B cell (primary cell): ENCODE data around the gene AFDN. TPM values are rescaled to one million over a fixed set of nuclear protein-coding genes. Genes with fewer than 3 reads are reported as not detected.

ENCODE experiments used
- ATAC-seq: fragments of 200-7000 bp; cut with Tn5 transposase; one replicate; pipeline ENCODE4 v1.10.0; 2021; ENCODE audit warnings: low read depth, mild to moderate bottlenecking, moderate number of reproducible peaks, moderate library complexity
- CTCF ChIA-PET: fragments of 350-600 bp; sonication (Branson Sonifier 250); formaldehyde crosslinking; loops from one replicate; lab custom pipeline; 2021; ENCODE audit warnings: antibody characterized with exemption, inconsistent platforms; lab: Charles Lee
- POLR2A ChIA-PET: fragments of 350-600 bp; sonication (Branson Sonifier 250); formaldehyde crosslinking; loops from one replicate; lab custom pipeline; 2021; ENCODE audit warnings: antibody characterized with exemption; lab: Charles Lee
- DNase-seq: peaks from one replicate; pipeline ENCODE4 v3.0.0; 2013
- H2AFZ ChIP-seq: 2 replicates; pipeline ENCODE4 v1.6.1; 2012; ENCODE audit warnings: mild to moderate bottlenecking, low read depth, low read length; ENCODE audit not compliant: insufficient read depth, poor library complexity, severe bottlenecking
- H3K27ac ChIP-seq, 2 donors: 1 replicate in 1 of 2; 2 replicates in 1 of 2; pipeline ENCODE4 v1.5.1; 2012 to 2013; ENCODE audit warnings: low read length in 2 of 2, mild to moderate bottlenecking in 2 of 2, moderate library complexity in 1 of 2
- H3K27me3 ChIP-seq, 4 experiments: fragments of 200-600 bp in 1 of 4; sonication (generic) in 1 of 4; replicated peaks in 1 of 4; 1 replicate in 2 of 4; 2 replicates in 2 of 4; pipeline versions ENCODE4 v1.6.1 to v1.7.0; 2013 to 2016; ENCODE audit warnings: low read length in 3 of 4, mild to moderate bottlenecking in 2 of 4, mixed read lengths in 1 of 4, moderate library complexity in 1 of 4; ENCODE audit not compliant: insufficient read depth in 4 of 4, control insufficient read depth in 3 of 4; ENCODE audit errors: control extremely low read depth in 1 of 4
- H3K36me3 ChIP-seq, 2 experiments: replicated peaks in 1 of 2; 1 replicate in 1 of 2; 2 replicates in 1 of 2; pipeline versions ENCODE4 v1.6.1 to v1.7.1; 2013; ENCODE audit warnings: low read length in 1 of 2; ENCODE audit not compliant: insufficient read depth in 2 of 2, control insufficient read depth in 1 of 2; ENCODE audit errors: control extremely low read depth in 1 of 2, extremely low read depth in 1 of 2
- H3K4me1 ChIP-seq, 2 donors: fragments of 200-600 bp in 1 of 2; sonication (generic) in 1 of 2; 1 replicate in 1 of 2; 2 replicates in 1 of 2; pipeline versions ENCODE4 v1.5.1 to v1.6.1; 2013 to 2017; ENCODE audit warnings: low read length in 2 of 2; ENCODE audit not compliant: control insufficient read depth in 2 of 2, insufficient read depth in 2 of 2
- H3K4me2 ChIP-seq: replicated peaks from 2 replicates; pipeline ENCODE3; 2012; ENCODE audit warnings: mild to moderate bottlenecking, low read depth, low read length; ENCODE audit not compliant: poor library complexity, severe bottlenecking
- H3K4me3 ChIP-seq, 5 experiments: fragments of 200-600 bp in 1 of 5; sonication (generic) in 1 of 5; 1 replicate in 3 of 5; 2 replicates in 2 of 5; pipeline versions ENCODE4 v1.5.1 to v1.7.0; 2011 to 2016; ENCODE audit warnings: low read length in 4 of 5, mild to moderate bottlenecking in 4 of 5, low read depth in 2 of 5, control low read depth in 1 of 5, moderate library complexity in 1 of 5; ENCODE audit not compliant: insufficient read depth in 1 of 5; ENCODE audit errors: control extremely low read depth in 1 of 5, extremely low read depth in 1 of 5
- H3K79me2 ChIP-seq: fragments of 200-600 bp; sonication (generic); one replicate; pipeline ENCODE4 v1.6.0; 2016; ENCODE audit warnings: low read length; ENCODE audit not compliant: control insufficient read depth, insufficient read depth
- H3K9ac ChIP-seq: fragments of 200-600 bp; sonication (generic); 2 replicates; pipeline ENCODE4 v1.6.1; 2017; ENCODE audit warnings: mild to moderate bottlenecking, low read length, moderate library complexity
- H3K9me3 ChIP-seq, 3 donors: one replicate each; pipeline versions ENCODE4 v1.6.1 to v1.7.1; 2013; ENCODE audit warnings: low read length in 2 of 3; ENCODE audit not compliant: control insufficient read depth in 2 of 3, insufficient read depth in 1 of 3; ENCODE audit errors: control extremely low read depth in 1 of 3
- H4K20me1 ChIP-seq: 2 replicates; pipeline ENCODE4 v1.6.0; 2012; ENCODE audit warnings: mild to moderate bottlenecking, low read length; ENCODE audit not compliant: insufficient read depth, control insufficient read depth, poor library complexity, severe bottlenecking
- H3K27ac Mint-ChIP-seq: one replicate; pipeline ENCODE4 v1.8.0; 2021; ENCODE audit warnings: mixed read lengths
- H3K27me3 Mint-ChIP-seq: one replicate; pipeline ENCODE4 v1.8.0; 2021; ENCODE audit warnings: mixed read lengths
- H3K4me1 Mint-ChIP-seq: one replicate; pipeline ENCODE4 v1.8.0; 2021; ENCODE audit warnings: mixed read lengths
- H3K4me3 Mint-ChIP-seq: one replicate; pipeline ENCODE4 v1.8.0; 2021; ENCODE audit warnings: mixed read lengths
- H3K9me3 Mint-ChIP-seq: one replicate; pipeline ENCODE4 v1.8.0; 2022; ENCODE audit warnings: mixed read lengths; ENCODE audit not compliant: insufficient read depth
- CTCF ChIP-seq: fragments of 200-600 bp; IDR thresholded peaks from one replicate; pipeline ENCODE4 v1.8.0; 2022; ENCODE audit warnings: antibody characterized with exemption, mild to moderate bottlenecking
- EZH2 ChIP-seq: IDR thresholded peaks from 2 replicates; pipeline ENCODE4 v1.6.1; 2012; ENCODE audit warnings: borderline replicate concordance, low read depth, mild to moderate bottlenecking, moderate library complexity, low read length; ENCODE audit not compliant: insufficient read depth, poor library complexity, severe bottlenecking
- WGBS: methylation state at CpG from one replicate; pipeline ENCODE4 v1.1.5; 2013; ENCODE audit warnings: missing lambda C conversion rate; ENCODE audit not compliant: insufficient coverage; 5-methylcytosine and 5-hydroxymethylcytosine counted together
- intact Hi-C: fragments of 100-400 bp; cut with micrococcal nuclease; formaldehyde crosslinking; loops from one replicate; pipeline ENCODE4 v1.10.0; 2022
- polyA plus RNA-seq: library from polyadenylated mRNA; depleted of rRNA; stranded (reverse); fragments of >200 nt; gene quantifications from 2 replicates; pipeline ENCODE4 v1.2.3, GENCODE V29; 2012
- total RNA-seq, 2 donors: library from RNA; stranded (reverse); fragments of 120-200 nt in 1 of 2; gene quantifications; 1 replicate in 1 of 2; 2 replicates in 1 of 2; pipeline versions ENCODE4 v1.2.3 to v1.2.4, GENCODE V29; 2013 to 2022

The AFDN gene
- total and polyA plus RNA-seq, 2 donors (not counting 1 experiment from before 2014, with no cell fraction given) = 15.4 to 70.5 TPM

GRCh38 chr6:167860550-167861226 lies 34.0 kb downstream of the AFDN start:
- H3K4me3 ChIP-seq = no peak overlapping the region
- CTCF ChIA-PET = no interaction called here
- no peak overlapping the region for H3K4me2 ChIP-seq
- peak; percentile 4 for DNase-seq
- TF ChIP-seq EZH2 (no peak), CTCF (no peak)
- WGBS = 71% methylated on average over 1 of the region's 4 CpGs
- no peak overlapping the region for H3K27ac Mint-ChIP-seq
- peaks cover 3% of the 10 kb centered on the region for H3K9me3 Mint-ChIP-seq
- peaks cover 0 to 3% of the 10 kb centered on the region in 2 donors for H3K4me1 ChIP-seq
- H3K27ac ChIP-seq = no peak overlapping the region
- H3K4me3 Mint-ChIP-seq = no peak overlapping the region
- POLR2A ChIA-PET = no interaction called here
- no peak for ATAC-seq
- H3K36me3 ChIP-seq = no peaks in the 10 kb centered on the region
- H3K9ac ChIP-seq = no peak overlapping the region
- intact Hi-C loops = no loop called here
- no peaks in the 10 kb centered on the region for H3K79me2 ChIP-seq
- H3K27me3 ChIP-seq = peaks cover 0 to 3% (median 0%) of the 10 kb centered on the region in 4 experiments
- no peaks in the 10 kb centered on the region for H3K9me3 ChIP-seq
- no peaks in the 10 kb centered on the region for H4K20me1 ChIP-seq
- no peak overlapping the region for H2AFZ ChIP-seq
- H3K27me3 Mint-ChIP-seq = peaks cover 9% of the 10 kb centered on the region
- peaks cover 12% of the 10 kb centered on the region for H3K4me1 Mint-ChIP-seq

GRCh38 chr6:167861424-167861823 lies 34.7 kb downstream of the AFDN start:
- Histone ChIP-seq H3K9ac (no peak overlapping the region), H3K79me2 (no peaks in the 10 kb centered on the region), H3K4me3 (no peak overlapping the region), H3K4me1 (peaks cover 0 to 3% of the 10 kb centered on the region in 2 donors), H3K36me3 (no peaks in the 10 kb centered on the region), H3K27me3 (peaks cover 0 to 3% (median 0%) of the 10 kb centered on the region in 4 experiments), H4K20me1 (no peaks in the 10 kb centered on the region), H3K27ac (no peak overlapping the region), H3K4me2 (no peak overlapping the region), H3K9me3 (no peaks in the 10 kb centered on the region), H2AFZ (no peak overlapping the region)
- intact Hi-C loops = no loop called here
- H3K27me3 Mint-ChIP-seq = peaks cover 9% of the 10 kb centered on the region
- CTCF ChIA-PET = no interaction called here
- TF ChIP-seq EZH2 = no peak
- no peak for DNase-seq
- H3K4me3 Mint-ChIP-seq = no peak overlapping the region
- peaks cover 3% of the 10 kb centered on the region for H3K9me3 Mint-ChIP-seq
- POLR2A ChIA-PET = no interaction called here
- no peak overlapping the region for H3K27ac Mint-ChIP-seq
- no peak for ATAC-seq
- H3K4me1 Mint-ChIP-seq = peaks cover 12% of the 10 kb centered on the region
